Measurements from ENCODE around the gene PREX1. TPM values are rescaled to one million over a fixed set of nuclear protein-coding genes. Genes with fewer than 3 reads are reported as not detected.

Gene PREX1
- total RNA-seq, 2 donors from 2014 or later = 11.5 to 21.7 TPM

DNA sequence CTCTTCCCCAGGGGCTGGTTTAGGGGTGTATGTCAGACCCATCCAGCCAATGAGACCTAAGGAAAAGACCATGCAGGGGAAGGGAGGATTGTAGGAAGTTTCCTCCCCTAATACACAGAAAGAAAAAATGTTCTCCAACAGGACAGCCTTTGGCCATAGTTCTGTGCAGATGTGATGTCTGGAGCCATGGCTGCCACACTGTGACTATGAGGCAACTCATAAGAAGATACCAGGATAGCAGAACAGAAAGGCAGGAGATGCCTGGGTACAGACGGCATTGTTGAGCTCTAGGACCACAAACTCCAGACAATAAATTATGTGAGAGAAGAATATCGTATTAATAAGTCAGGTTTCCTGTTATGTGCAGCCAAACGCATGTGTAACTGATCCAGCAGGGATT lies 156.7 kb downstream of the PREX1 start:
- Histone ChIP-seq H3K36me3 (no peaks in the 10 kb centered on the region), H3K9me3 (no peaks in the 10 kb centered on the region), H3K27me3 (no peaks in the 10 kb centered on the region), H3K27ac (no peak overlapping the region), H3K4me3 (no peak overlapping the region), H3K4me1 (no peaks in the 10 kb centered on the region)
- DNase-seq (ENCODE audit: low spot score) = no peak
- no peak for TF ChIP-seq CTCF (IDR thresholded peaks at IDR 0.05)

DNA sequence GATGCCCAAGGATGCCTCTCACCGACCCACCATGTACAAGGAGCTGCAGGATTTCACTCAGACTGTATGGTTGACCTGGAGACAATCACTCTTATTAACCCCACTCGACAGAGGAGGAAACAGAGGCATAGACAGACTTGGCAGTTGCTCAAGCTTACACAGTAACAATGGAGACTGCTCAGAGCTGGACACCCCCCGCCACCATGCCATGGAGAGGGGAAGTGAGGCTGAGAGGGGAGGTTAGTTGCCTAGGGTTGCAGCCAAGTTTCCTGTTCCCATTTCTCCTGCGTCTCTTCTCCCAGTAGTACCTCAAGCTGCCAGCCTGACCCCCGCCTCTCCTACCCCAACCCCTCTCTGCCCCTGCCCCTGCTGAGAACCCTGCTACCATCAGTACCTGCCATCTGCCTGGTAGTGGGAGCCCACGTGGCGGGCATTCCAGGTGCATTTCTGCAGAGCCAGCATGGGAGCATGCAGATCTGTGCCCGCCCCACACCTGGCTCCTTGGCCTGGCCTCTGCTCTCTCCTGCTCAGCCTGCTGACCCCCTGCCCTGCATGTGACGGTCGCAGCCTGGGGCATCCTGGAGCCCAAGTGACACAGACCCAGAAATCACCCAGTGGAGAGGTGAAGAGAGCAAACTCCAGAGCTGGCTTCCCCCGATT lies 157.7 kb downstream of the PREX1 start:
- Histone ChIP-seq H3K27me3 (no peaks in the 10 kb centered on the region), H3K27ac (no peak overlapping the region), H3K4me1 (no peaks in the 10 kb centered on the region), H3K4me3 (no peak overlapping the region), H3K9me3 (no peaks in the 10 kb centered on the region), H3K36me3 (no peaks in the 10 kb centered on the region)
- no peak for DNase-seq (ENCODE audit: low spot score)
- no peak for TF ChIP-seq CTCF (IDR thresholded peaks at IDR 0.05)

DNA sequence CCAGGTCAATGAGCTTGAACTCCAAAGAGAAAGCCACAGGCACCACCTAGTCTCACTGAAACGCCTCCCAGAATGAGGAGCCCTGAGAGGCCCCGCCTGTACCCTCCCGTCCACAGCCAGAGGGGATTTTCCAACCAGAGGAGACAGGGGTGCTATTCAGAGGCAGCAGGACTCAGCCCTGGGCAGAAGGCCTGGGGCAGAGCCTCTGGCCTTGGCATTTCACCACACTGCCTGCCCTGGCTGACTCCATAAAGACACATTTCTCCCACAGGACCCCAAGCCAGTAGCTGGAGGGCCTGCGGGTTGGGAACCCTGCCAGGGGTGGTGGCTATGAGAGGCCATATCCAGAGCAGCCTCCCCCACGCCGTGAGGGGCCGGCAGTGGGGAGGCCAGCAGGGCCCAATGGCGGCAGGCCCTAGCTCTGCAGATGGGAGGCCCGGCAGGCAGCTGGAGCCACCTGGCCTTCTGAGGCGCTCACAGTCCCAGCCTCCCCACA lies 159.3 kb downstream of the PREX1 start:
- Histone ChIP-seq H3K36me3 (no peaks in the 10 kb centered on the region), H3K27ac (no peak overlapping the region), H3K27me3 (no peaks in the 10 kb centered on the region), H3K4me1 (no peaks in the 10 kb centered on the region), H3K9me3 (no peaks in the 10 kb centered on the region), H3K4me3 (no peak overlapping the region)
- TF ChIP-seq CTCF (IDR thresholded peaks at IDR 0.05) = no peak
- no peak for DNase-seq (ENCODE audit: low spot score)

DNA sequence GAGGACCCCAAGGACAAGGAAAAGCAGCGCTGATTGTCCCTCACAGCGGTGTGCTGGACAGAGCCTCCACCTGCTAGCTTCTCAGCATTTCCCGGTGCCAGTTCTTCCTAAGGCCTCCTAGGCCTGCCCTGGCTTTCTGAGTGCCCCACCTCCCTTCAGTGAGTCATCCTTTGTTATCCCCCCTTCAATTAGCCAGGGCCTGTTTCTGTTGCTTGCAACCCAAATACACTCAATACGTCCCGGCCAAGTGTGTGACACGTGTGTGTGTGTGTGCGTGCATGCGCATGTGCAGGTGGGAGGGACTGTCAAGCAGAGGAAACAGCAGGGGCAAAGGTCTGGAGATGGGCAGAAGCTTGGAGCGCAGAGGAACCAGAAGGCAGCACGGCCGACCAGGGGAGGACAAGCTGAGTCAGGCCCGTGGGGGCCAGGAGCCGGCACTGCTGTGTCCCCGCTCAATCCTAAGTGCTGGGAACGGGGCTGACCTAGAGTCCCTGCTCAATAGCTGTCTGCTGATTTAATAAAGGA lies 159.8 kb downstream of the PREX1 start:
- H3K27ac ChIP-seq = no peak overlapping the region
- H3K27me3 ChIP-seq = no peaks in the 10 kb centered on the region
- no peak for TF ChIP-seq CTCF (IDR thresholded peaks at IDR 0.05)
- no peaks in the 10 kb centered on the region for H3K4me1 ChIP-seq
- no peak for DNase-seq (ENCODE audit: low spot score)
- no peak overlapping the region for H3K4me3 ChIP-seq
- no peaks in the 10 kb centered on the region for H3K9me3 ChIP-seq
- H3K36me3 ChIP-seq = no peaks in the 10 kb centered on the region

DNA sequence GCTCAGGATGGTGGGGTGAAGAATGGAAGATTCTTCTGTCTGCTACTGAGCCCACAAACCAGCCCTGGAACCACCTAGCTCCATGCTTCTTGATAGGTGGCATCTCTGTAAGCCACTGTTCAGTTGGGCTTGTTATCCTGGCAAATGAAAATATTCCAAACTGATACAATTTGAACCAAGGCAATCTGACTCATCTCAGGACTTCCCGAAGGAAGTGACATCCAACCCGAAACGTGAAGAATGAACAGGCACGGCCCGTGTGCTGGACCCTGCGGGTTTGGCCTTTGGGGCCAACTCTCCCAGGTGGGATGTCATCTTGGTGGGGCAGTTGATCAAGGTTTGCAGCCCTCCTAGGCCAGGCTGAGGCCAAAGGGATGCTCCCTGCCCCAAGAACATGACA lies 160.3 kb downstream of the PREX1 start:
- no peaks in the 10 kb centered on the region for H3K9me3 ChIP-seq
- H3K27me3 ChIP-seq = no peaks in the 10 kb centered on the region
- H3K27ac ChIP-seq = no peak overlapping the region
- no peak for DNase-seq (ENCODE audit: low spot score)
- TF ChIP-seq CTCF (IDR thresholded peaks at IDR 0.05) = no peak
- no peaks in the 10 kb centered on the region for H3K4me1 ChIP-seq
- H3K36me3 ChIP-seq = no peaks in the 10 kb centered on the region
- H3K4me3 ChIP-seq = no peak overlapping the region

GRCh38 chr20:48665785-48666184 lies 162.0 kb downstream of the PREX1 start:
- Histone ChIP-seq H3K27ac (no peak overlapping the region), H3K36me3 (no peaks in the 10 kb centered on the region), H3K4me3 (no peak overlapping the region), H3K27me3 (no peaks in the 10 kb centered on the region), H3K4me1 (no peaks in the 10 kb centered on the region), H3K9me3 (no peaks in the 10 kb centered on the region)
- DNase-seq (ENCODE audit: low spot score) = no peak
- TF ChIP-seq CTCF (IDR thresholded peaks at IDR 0.05) = no peak
